MCF 10A (cell line): ENCODE data around the gene CMTM7. TPM values are rescaled to one million over a fixed set of nuclear protein-coding genes. Genes with fewer than 3 reads are reported as not detected.

Source experiments
- BruUV-seq: library from RNA; stranded (reverse); fragments of 400-500 nt; replicated peaks from 2 replicates; lab custom pipeline; 2021; lab: Mats Ljungman, UMichigan
- CTCF ChIA-PET: fragments of 300-600 bp; sonication (Branson Sonifier 250); formaldehyde crosslinking; extraction: SDS; loops from one replicate; lab custom pipeline; 2021; ENCODE audit warnings: antibody characterized with exemption, inconsistent platforms; lab: Yijun Ruan, JAX
- POLR2A ChIA-PET: fragments of 300-600, 350-650 bp; sonication (Branson Sonifier 250); formaldehyde crosslinking; extraction: SDS; loops from one replicate; lab custom pipeline; 2020; ENCODE audit warnings: antibody characterized with exemption, inconsistent platforms; lab: Yijun Ruan, JAX
- DNase-seq: peaks from one replicate; pipeline ENCODE4 v3.0.0-alpha.2; 2018; ENCODE audit not compliant: unreplicated experiment
- H3K27ac Mint-ChIP-seq: one replicate; pipeline ENCODE4 v1.8.0; 2022; ENCODE audit warnings: mild to moderate bottlenecking, low read depth, mixed read lengths; ENCODE audit not compliant: unreplicated experiment
- H3K27me3 Mint-ChIP-seq: one replicate; pipeline ENCODE4 v1.8.0; 2022; ENCODE audit warnings: mixed read lengths; ENCODE audit not compliant: insufficient read depth, unreplicated experiment
- H3K36me3 Mint-ChIP-seq: one replicate; pipeline ENCODE4 v1.8.0; 2022; ENCODE audit warnings: mild to moderate bottlenecking, moderate library complexity, mixed read lengths; ENCODE audit not compliant: insufficient read depth, unreplicated experiment
- H3K4me1 Mint-ChIP-seq: one replicate; pipeline ENCODE4 v1.8.0; 2022; ENCODE audit warnings: mixed read lengths; ENCODE audit not compliant: insufficient read depth, unreplicated experiment
- H3K4me3 Mint-ChIP-seq: one replicate; pipeline ENCODE4 v1.8.0; 2022; ENCODE audit warnings: mild to moderate bottlenecking, moderate library complexity, mixed read lengths; ENCODE audit not compliant: unreplicated experiment
- H3K9me3 Mint-ChIP-seq: one replicate; pipeline ENCODE4 v1.8.0; 2022; ENCODE audit warnings: mixed read lengths; ENCODE audit not compliant: unreplicated experiment
- CTCF ChIP-seq: fragments of 200-600 bp; IDR thresholded peaks from one replicate; pipeline ENCODE4 v1.8.0; 2022; ENCODE audit warnings: antibody characterized with exemption, mild to moderate bottlenecking; ENCODE audit not compliant: unreplicated experiment
- intact Hi-C: fragments of 100-400 bp; cut with micrococcal nuclease; formaldehyde crosslinking; loops from 2 replicates; pipeline ENCODE4 v1.14.1; 2022
- total RNA-seq: library from RNA; stranded (reverse); gene quantifications from 2 replicates; pipeline ENCODE4 v1.2.3, GENCODE V29; 2022

CMTM7 gene
- total RNA-seq, 1 experiment from 2014 or later, result 14.3 TPM

- intact Hi-C loops, result loop anchor here (2.0 kb wide), 1 partner anchor 128 kb away; no protein-coding TSS in a partner anchor
- ChIA-PET POLR2A (interaction anchor here (0.6 to 3.0 kb wide), 11 partner anchors 19 to 938 kb away, joined by 3 to 17 read pairs (median 3); partner anchors contain the start of genes CNOT10 and DYNC1LI1), CTCF (interaction anchor here (0.6 to 1.6 kb wide), 4 partner anchors 8 to 164 kb away, joined by 3 to 6 read pairs (median 4); no protein-coding TSS in a partner anchor)
- no TSS peak for BruUV-seq
- Mint-ChIP-seq H3K9me3 (no peaks in the 10 kb centered on the region), H3K27ac (peak within 1 kb of the TSS; percentile 67), H3K36me3 (peaks cover 4% of the 10 kb centered on the region), H3K4me3 (peak within 1 kb of the TSS; percentile 95), H3K4me1 (peaks cover 14% of the 10 kb centered on the region), H3K27me3 (no peaks in the 10 kb centered on the region)
- no peak for TF ChIP-seq CTCF
- peak; percentile 82 for DNase-seq
Measured at GRCh38 chr3:32502118-32502945, 110.7 kb downstream of the CMTM7 start, which contains the start of gene CMTM6. TSS of gene CMTM6 (minus strand) at chr3:32502852. CDS start at chr3:32502745, 107 bp downstream.

GRCh38 chr3:32502946-32503286, 111.3 kb downstream of the CMTM7 start:
- CTCF ChIA-PET, result interaction anchor here (0.6 to 1.2 kb wide), 2 partner anchors 35 to 132 kb away, joined by 3 to 4 read pairs; no protein-coding TSS in a partner anchor
- peak overlapping the region; percentile 95 for H3K4me3 Mint-ChIP-seq
- intact Hi-C loops, result loop anchor here (2.0 kb wide), 1 partner anchor 128 kb away; no protein-coding TSS in a partner anchor
- H3K27ac Mint-ChIP-seq, result peak overlapping the region; percentile 67
- H3K4me1 Mint-ChIP-seq, result peaks cover 14% of the 10 kb centered on the region
- POLR2A ChIA-PET, result interaction anchor here (0.6 to 3.0 kb wide), 6 partner anchors 20 to 182 kb away, joined by 3 to 17 read pairs (median 4); partner anchors contain the start of gene CNOT10
- no peaks in the 10 kb centered on the region for H3K27me3 Mint-ChIP-seq
- H3K9me3 Mint-ChIP-seq, result no peaks in the 10 kb centered on the region
- H3K36me3 Mint-ChIP-seq, result peaks cover 4% of the 10 kb centered on the region
- TF ChIP-seq CTCF, result no peak
- no TSS peak for BruUV-seq
- no peak for DNase-seq

Other genes starting within 250 kb of the CMTM7 start
- 3.2 and 3.8 TPM in 2 replicates for gene CMTM8, start 153.2 kb upstream of the CMTM7 start, total RNA-seq
- 27.2 and 32.2 TPM in 2 replicates for gene CMTM6, start 111.0 kb downstream of the CMTM7 start, total RNA-seq
- gene DYNC1LI1, start 179.0 kb downstream of the CMTM7 start, total RNA-seq, result 39.1 and 47.6 TPM in 2 replicates